HEK293 (cell line): ENCODE results near the gene RPL10A.

Experiments used
- MZF1 ChIP-seq: fragments of 450-650 bp; formaldehyde crosslinking; IDR thresholded peaks from 2 replicates; pipeline ENCODE4 v1.5.1; 2017; ENCODE audit warnings: missing biosample characterization, missing genetic modification characterization, borderline replicate concordance
- TCF7L2 ChIP-seq: IDR thresholded peaks from 2 replicates; pipeline ENCODE4 v1.6.1; 2011; ENCODE audit warnings: low read depth, mild to moderate bottlenecking, inconsistent platforms, low read length, moderate library complexity, borderline replicate concordance
- WT1 ChIP-seq: fragments of 450-650 bp; formaldehyde crosslinking; IDR thresholded peaks from 2 replicates; pipeline ENCODE4 v1.5.1; 2016; ENCODE audit warnings: missing biosample characterization, missing genetic modification characterization
- YY1 ChIP-seq: fragments of 450-650 bp; formaldehyde crosslinking; IDR thresholded peaks from 2 replicates; pipeline ENCODE4 v1.5.1; 2018; ENCODE audit warnings: missing biosample characterization, missing genetic modification characterization
- ZNF311 ChIP-seq: fragments of 450-650 bp; formaldehyde crosslinking; IDR thresholded peaks from 2 replicates; pipeline ENCODE4 v1.5.1; 2017; ENCODE audit warnings: missing biosample characterization, missing genetic modification characterization, borderline replicate concordance
- TF ChIP-seq, protein P1 (sequence below): fragments of 450-650 bp; formaldehyde crosslinking; IDR thresholded peaks from 2 replicates; pipeline ENCODE4 v1.5.1; 2016; ENCODE audit warnings: missing biosample characterization, missing genetic modification characterization
- TF ChIP-seq, protein P2 (sequence below): fragments of 450-650 bp; formaldehyde crosslinking; conservative IDR thresholded peaks from 2 replicates; pipeline ENCODE4 v1.5.1; 2016; ENCODE audit warnings: low read depth, missing biosample characterization, missing genetic modification characterization

DNA sequence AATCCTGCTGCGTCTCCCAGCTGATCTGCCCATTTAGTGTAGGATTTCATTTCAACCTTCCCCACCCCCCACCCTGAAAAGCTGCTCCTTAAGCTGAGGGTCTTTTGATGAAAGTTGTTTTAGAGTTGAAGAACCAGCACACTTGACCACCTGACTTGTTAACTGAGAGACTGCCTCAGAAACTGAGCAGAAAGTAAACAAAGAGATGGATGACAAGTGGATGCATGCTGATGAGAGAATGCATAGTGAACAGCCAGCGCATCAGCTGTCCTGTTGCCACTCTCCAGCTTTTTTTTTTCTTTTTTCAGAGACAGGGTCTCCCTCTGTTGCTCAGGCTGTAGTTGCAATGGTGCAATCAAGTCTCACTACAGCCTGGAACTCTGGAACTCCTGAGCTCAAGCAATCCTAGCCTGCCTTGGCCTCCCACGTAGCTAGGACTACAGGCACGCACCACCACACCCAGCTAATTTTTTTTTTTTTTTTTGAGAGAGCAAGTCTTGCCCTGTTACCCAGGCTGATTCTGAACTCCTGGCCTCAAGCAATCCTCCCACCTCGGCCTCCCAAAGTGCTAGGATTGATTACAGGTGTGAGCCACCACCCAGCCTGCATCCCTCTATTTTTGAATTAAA lies 9.5 kb downstream of the RPL10A start:
- TF ChIP-seq MZF1 (tag by site-specific recombination) (no peak), ZNF311 (tag by site-specific recombination) (no peak), WT1 (tag by site-specific recombination) (no peak), TCF7L2 (no peak), YY1 (tag by site-specific recombination) (no peak)
- TF ChIP-seq, protein P1, sequence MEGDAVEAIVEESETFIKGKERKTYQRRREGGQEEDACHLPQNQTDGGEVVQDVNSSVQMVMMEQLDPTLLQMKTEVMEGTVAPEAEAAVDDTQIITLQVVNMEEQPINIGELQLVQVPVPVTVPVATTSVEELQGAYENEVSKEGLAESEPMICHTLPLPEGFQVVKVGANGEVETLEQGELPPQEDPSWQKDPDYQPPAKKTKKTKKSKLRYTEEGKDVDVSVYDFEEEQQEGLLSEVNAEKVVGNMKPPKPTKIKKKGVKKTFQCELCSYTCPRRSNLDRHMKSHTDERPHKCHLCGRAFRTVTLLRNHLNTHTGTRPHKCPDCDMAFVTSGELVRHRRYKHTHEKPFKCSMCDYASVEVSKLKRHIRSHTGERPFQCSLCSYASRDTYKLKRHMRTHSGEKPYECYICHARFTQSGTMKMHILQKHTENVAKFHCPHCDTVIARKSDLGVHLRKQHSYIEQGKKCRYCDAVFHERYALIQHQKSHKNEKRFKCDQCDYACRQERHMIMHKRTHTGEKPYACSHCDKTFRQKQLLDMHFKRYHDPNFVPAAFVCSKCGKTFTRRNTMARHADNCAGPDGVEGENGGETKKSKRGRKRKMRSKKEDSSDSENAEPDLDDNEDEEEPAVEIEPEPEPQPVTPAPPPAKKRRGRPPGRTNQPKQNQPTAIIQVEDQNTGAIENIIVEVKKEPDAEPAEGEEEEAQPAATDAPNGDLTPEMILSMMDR (tag by site-specific recombination): no peak
- TF ChIP-seq, protein P2, sequence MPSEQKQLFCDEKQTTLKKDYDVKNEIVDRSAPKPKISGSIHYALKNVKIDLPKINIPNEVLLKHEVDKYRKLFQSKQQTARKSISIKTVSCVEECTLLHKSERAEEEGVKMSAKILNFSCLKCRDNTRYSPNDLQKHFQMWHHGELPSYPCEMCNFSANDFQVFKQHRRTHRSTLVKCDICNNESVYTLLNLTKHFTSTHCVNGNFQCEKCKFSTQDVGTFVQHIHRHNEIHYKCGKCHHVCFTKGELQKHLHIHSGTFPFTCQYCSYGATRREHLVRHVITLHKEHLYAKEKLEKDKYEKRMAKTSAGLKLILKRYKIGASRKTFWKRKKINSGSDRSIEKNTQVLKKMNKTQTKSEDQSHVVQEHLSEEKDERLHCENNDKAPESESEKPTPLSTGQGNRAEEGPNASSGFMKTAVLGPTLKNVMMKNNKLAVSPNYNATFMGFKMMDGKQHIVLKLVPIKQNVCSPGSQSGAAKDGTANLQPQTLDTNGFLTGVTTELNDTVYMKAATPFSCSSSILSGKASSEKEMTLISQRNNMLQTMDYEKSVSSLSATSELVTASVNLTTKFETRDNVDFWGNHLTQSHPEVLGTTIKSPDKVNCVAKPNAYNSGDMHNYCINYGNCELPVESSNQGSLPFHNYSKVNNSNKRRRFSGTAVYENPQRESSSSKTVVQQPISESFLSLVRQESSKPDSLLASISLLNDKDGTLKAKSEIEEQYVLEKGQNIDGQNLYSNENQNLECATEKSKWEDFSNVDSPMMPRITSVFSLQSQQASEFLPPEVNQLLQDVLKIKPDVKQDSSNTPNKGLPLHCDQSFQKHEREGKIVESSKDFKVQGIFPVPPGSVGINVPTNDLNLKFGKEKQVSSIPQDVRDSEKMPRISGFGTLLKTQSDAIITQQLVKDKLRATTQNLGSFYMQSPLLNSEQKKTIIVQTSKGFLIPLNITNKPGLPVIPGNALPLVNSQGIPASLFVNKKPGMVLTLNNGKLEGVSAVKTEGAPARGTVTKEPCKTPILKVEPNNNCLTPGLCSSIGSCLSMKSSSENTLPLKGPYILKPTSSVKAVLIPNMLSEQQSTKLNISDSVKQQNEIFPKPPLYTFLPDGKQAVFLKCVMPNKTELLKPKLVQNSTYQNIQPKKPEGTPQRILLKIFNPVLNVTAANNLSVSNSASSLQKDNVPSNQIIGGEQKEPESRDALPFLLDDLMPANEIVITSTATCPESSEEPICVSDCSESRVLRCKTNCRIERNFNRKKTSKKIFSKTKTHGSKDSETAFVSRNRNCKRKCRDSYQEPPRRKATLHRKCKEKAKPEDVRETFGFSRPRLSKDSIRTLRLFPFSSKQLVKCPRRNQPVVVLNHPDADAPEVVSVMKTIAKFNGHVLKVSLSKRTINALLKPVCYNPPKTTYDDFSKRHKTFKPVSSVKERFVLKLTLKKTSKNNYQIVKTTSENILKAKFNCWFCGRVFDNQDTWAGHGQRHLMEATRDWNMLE: no peak
